HAP-1 (cell line): ENCODE results near the gene ATP6AP2.
A peak's percentile ranks its signal among the peaks of the same experiment; 100 is the strongest.

Experiments used
- DNase-seq, 2 experiments: peaks; one replicate each; pipeline ENCODE4 v3.0.0-alpha.2; 2016 to 2020; ENCODE audit warnings: low spot score in 2 of 2
- H3K27me3 ChIP-seq: fragments of 250-450 bp; sonication (Bioruptor Pico); 2 replicates; pipeline ENCODE4 v1.5.1; 2020; ENCODE audit warnings: low read depth, mild to moderate bottlenecking, moderate library complexity
- H3K36me3 ChIP-seq: fragments of 250-450 bp; sonication (Bioruptor Pico); replicated peaks from 2 replicates; pipeline ENCODE4 v1.5.1; 2020; ENCODE audit warnings: mild to moderate bottlenecking
- H3K4me1 ChIP-seq: fragments of 250-450 bp; sonication (Bioruptor Pico); 2 replicates; pipeline ENCODE4 v1.5.1; 2020; ENCODE audit warnings: mild to moderate bottlenecking
- H3K4me3 ChIP-seq: fragments of 250-450 bp; sonication (Bioruptor Pico); 2 replicates; pipeline ENCODE4 v1.5.1; 2020; ENCODE audit warnings: mild to moderate bottlenecking, moderate library complexity
- H3K9me3 ChIP-seq: fragments of 250-450 bp; sonication (Bioruptor Pico); 2 replicates; pipeline ENCODE4 v1.5.1; 2020; ENCODE audit warnings: mild to moderate bottlenecking, moderate library complexity
- in situ Hi-C: fragments of 300-500 bp; cut with MboI; formaldehyde crosslinking; loops from 3 replicates; pipeline ENCODE4 v1.14.3; 2020; ENCODE audit warnings: low sequenced_read_pairs, inconsistent platforms, mixed read lengths

Gene ATP6AP2, protein sequence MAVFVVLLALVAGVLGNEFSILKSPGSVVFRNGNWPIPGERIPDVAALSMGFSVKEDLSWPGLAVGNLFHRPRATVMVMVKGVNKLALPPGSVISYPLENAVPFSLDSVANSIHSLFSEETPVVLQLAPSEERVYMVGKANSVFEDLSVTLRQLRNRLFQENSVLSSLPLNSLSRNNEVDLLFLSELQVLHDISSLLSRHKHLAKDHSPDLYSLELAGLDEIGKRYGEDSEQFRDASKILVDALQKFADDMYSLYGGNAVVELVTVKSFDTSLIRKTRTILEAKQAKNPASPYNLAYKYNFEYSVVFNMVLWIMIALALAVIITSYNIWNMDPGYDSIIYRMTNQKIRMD

DNA sequence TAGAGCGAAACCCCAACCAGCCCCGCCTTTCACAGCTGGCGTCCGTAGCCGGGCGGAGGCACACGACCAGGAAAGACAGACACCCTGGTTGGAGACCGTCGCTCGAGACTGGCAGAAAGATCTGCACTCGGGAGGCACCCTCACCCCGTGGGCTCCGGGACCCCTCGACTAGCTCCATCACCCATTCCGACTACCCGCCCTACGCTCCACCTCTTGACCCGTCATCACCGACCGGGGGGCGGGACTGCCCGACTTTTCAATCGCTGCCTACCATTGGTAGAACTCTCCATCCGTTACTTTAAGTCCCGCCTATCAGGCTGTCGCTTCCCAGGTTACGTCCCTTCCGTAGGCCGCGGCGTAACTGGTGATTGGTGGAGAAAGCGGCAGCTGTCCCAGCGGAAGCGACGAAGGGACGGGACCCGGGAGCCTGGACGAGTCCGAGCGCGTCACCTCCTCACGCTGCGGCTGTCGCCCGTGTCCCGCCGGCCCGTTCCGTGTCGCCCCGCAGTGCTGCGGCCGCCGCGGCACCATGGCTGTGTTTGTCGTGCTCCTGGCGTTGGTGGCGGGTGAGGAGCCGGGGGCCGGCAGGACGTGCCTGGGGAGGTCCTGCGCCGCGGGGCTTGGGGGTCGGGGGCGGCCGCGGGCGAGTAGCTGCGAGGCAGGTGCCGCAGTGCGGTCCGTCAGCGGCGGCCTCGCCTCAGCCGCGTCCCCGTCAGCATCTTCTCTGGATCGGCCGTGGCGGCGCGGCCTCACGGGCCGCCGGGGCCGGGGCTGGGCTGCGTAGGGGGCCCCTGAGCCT, at the start of gene ATP6AP2:
ATP6AP2 (plus strand) TSS at position 434 of the 799 bp plus-strand sequence; CDS start at position 530, 96 bp downstream.
- H3K9me3 ChIP-seq, result no peaks in the 10 kb centered on the region
- peak; percentile 97 to 98 for DNase-seq
- in situ Hi-C loops, result loop anchor here (25.0 kb wide), 1 partner anchor 93 kb away; no protein-coding TSS in a partner anchor

DNA sequence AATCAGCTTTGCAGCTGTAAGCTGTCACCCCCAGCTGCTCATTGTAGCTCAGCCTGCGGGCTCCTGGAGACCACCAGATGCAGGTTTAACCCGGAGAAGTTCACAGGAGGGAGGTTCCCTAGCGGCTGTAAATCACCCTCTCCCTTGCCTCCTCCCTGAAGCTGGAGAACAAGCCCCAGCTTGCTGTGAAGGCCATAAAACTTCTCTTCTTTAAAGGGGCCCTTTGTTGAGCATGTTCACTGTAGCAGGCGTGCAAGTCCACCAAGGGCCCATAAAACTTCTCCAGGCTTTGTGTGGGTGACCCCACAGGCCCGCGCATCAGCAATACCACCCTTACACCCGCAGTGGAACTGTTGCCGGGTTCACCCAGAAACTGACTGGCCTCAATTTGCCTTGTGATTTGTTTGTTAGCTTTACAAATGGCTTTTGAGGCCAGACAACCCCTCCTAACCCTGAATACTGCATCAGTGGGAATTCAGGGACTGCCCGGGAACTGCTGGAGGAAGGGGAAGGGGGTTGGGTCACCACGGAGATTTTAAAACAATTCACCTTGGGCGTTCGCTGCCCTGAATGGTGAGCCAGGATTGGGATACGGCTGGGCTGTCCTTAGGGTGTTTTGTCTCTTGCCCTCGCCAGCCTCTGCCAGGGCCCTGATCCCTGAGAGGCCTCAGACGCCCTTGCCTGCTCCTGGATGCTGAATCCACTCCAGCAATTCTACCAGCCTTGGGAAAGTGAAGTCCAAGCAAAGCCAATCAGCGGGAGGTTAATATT, 49.5 kb upstream of the ATP6AP2 start:
- no peaks in the 10 kb centered on the region; the same call in 1 of the 2 replicates for H3K9me3 ChIP-seq
- H3K36me3 ChIP-seq, result no peaks in the 10 kb centered on the region
- no peaks in the 10 kb centered on the region for H3K27me3 ChIP-seq
- no peak overlapping the region for H3K4me3 ChIP-seq
- in situ Hi-C loops, result no loop called here
- H3K4me1 ChIP-seq, result peaks cover 13% of the 10 kb centered on the region
- DNase-seq, result peak; percentile 75 to 84

More for the DNA sequence above, at the start of gene ATP6AP2:
- H3K36me3 ChIP-seq, result no peaks in the 10 kb centered on the region
- peak within 1 kb of the TSS; percentile 76 for H3K4me3 ChIP-seq
- H3K4me1 ChIP-seq, result peaks cover 6% of the 10 kb centered on the region
- no peaks in the 10 kb centered on the region for H3K27me3 ChIP-seq

DNA sequence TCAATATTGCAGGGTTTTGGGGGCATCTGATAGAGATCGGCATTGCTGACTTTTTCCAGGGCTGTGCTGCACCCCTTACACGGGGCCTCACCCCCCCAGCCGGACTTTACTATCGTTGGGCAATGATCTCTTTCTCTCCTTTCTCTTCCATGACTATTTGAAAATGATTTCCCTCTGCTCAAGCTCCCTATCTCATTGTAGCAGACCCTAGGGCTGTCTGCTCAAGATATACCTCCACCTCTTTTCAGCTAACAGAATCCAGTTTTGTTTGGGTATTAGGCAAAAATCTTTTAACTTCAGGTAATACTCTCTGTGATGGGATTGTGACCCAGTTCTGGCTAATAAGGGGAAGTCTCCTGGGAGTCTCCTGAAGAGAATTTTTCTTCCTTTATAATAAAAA, 43.5 kb upstream of the ATP6AP2 start:
- Histone ChIP-seq H3K4me1 (no peaks in the 10 kb centered on the region), H3K27me3 (no peaks in the 10 kb centered on the region), H3K36me3 (no peaks in the 10 kb centered on the region), H3K4me3 (no peak overlapping the region), H3K9me3 (no peaks in the 10 kb centered on the region)
- in situ Hi-C loops, result no loop called here
- DNase-seq, result no peak

DNA sequence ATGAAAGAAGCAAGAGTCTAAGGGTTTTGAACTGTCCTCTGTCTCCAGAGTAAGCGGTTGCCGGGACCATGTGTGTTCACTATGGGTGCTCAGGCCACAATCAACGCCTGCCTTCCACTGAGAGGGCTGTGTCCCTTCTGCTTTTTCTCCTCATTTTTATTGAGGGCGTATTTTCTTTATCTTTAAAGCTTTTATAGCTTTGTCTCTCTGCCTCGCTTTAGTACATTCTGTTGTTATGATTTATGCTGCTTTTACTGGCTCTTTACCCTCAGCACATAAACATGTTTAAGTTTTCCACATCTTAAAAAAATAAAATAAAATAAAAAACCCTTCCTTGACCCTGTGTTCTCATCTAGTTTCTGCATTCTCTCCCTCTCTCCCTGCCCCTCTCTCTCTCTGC, 42.4 kb upstream of the ATP6AP2 start:
- no peaks in the 10 kb centered on the region for H3K36me3 ChIP-seq
- DNase-seq, result no peak
- no peak overlapping the region for H3K4me3 ChIP-seq
- H3K27me3 ChIP-seq, result no peaks in the 10 kb centered on the region
- H3K9me3 ChIP-seq, result no peaks in the 10 kb centered on the region
- H3K4me1 ChIP-seq, result no peaks in the 10 kb centered on the region
- in situ Hi-C loops, result no loop called here

DNA sequence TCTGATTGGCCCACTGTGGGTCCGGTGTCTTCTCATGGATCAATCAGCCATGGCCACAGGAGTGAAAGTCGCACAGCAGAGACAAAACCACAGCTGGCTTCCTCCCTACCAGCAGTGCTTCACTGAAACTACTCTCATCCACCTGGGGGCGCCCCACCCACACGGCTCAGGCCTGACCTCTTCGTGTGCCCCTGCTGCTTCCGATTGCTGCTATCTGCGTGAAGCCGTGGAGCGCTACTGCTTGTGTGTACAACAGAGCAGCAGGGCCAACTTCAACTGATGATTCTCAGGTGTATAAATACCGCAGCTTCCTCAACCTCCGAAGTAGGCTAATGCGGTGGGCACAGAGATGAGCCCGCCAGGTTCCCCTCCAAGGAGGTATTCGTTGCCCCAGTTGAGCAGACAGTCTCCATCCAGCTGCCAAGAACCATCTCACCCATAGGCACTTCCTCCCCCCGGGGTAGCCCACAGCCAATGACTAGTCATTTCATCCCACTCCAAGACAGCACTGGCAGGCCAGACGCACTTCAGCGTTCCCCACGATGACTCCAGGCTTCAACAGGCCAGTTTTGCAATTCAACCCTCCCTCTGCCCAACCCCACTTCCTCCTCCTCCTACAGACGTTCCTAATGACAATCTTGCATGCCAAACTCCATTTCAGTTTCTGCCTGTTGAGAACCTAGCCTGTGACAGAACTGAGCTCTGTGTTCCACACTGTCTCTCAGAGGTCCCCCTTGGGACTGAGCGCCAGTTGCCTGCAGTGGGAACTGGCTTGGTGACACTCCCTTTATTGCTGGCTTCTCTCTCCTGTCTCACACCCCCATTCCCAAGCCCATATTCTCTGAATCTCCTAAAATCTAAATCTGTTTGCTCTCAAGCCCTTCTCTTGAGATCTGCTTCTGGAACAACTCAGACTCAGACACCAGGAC, 41.3 kb upstream of the ATP6AP2 start:
- DNase-seq, result peak; percentile 16 to 85
- Histone ChIP-seq H3K4me1 (no peaks in the 10 kb centered on the region), H3K9me3 (no peaks in the 10 kb centered on the region), H3K4me3 (no peak overlapping the region), H3K27me3 (no peaks in the 10 kb centered on the region), H3K36me3 (no peaks in the 10 kb centered on the region)
- in situ Hi-C loops, result no loop called here

DNA sequence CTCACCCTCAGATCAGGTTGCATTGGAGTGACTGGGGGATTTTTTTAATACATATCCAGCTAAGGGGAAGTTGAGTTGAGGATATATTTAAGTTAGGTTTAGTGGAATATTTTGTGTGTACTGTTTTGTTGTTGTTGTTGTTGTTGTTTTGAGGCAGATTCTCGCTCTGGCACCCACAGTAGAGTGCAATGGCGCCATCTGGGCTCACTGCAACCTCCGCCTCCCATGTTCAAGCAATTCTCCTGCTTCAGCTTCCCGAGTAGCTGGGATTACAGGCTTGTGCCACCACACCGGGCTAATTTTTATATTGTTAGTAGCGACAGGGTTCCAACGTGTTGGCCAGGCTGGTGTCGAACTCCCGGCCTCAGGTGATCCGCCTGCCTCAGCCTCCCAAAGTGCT, 38.6 kb upstream of the ATP6AP2 start:
- no peak overlapping the region for H3K4me3 ChIP-seq
- in situ Hi-C loops, result no loop called here
- no peaks in the 10 kb centered on the region for H3K36me3 ChIP-seq
- DNase-seq, result no peak
- no peaks in the 10 kb centered on the region for H3K4me1 ChIP-seq
- no peaks in the 10 kb centered on the region for H3K9me3 ChIP-seq
- no peaks in the 10 kb centered on the region for H3K27me3 ChIP-seq

DNA sequence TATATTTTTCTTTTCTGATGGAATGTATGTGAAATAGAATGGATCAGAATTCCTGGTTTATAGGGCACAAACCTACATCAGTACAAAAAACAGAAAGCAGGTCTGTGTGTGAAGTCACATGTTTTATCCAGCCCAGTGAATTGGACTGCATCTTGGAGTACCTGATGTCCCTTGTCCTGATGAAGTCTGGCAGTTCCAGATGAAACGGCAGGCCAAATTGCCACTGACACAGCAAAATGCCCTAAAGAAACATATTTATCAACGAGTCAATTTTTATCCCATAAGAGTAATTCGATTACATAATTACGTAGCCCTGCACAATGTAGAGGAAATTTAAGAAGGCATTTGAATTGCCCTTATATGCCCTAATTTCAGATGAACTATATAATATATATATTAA, 37.8 kb upstream of the ATP6AP2 start:
- in situ Hi-C loops, result no loop called here

DNA sequence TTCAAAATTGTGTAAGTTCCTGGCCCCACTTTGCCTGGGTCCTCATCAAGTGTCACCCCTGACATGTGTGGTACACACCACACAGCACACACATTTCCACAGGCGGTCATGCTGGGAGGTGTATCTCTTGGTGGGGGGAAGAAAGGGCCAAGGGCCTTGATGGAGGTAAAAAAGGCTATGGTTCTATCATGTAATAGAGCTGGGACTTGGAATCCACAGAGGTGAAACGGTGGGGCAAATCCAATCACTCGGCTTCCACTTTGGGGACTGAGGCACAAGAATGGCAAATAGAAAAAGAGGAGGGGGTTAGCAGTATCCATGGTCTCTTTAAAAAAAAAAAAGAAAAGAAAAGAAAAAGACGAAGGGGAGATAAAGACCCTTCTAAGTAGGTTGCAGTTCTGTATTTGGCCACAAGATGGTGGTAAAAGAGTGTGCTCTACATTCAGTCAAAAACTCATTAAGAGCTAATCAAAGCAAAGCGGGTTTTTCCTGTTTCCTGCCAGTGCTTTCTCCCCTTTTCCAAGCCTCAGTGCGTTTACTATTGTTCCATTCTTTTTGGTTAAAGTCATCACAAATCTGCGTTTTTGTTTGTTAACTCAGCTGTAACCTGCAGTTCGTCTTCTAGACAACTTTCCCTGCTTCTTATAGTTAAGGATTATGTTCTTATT, 37.0 kb upstream of the ATP6AP2 start:
- Histone ChIP-seq H3K36me3 (no peaks in the 10 kb centered on the region), H3K4me1 (no peaks in the 10 kb centered on the region), H3K27me3 (no peaks in the 10 kb centered on the region), H3K4me3 (no peak overlapping the region), H3K9me3 (no peaks in the 10 kb centered on the region)
- in situ Hi-C loops, result no loop called here
- DNase-seq, result peak; percentile 69 to 72

More for the DNA sequence above, 37.8 kb upstream of the ATP6AP2 start:
- no peaks in the 10 kb centered on the region for H3K9me3 ChIP-seq
- DNase-seq, result no peak
- H3K36me3 ChIP-seq, result no peaks in the 10 kb centered on the region
- no peaks in the 10 kb centered on the region for H3K4me1 ChIP-seq
- H3K27me3 ChIP-seq, result no peaks in the 10 kb centered on the region
- no peak overlapping the region for H3K4me3 ChIP-seq

DNA sequence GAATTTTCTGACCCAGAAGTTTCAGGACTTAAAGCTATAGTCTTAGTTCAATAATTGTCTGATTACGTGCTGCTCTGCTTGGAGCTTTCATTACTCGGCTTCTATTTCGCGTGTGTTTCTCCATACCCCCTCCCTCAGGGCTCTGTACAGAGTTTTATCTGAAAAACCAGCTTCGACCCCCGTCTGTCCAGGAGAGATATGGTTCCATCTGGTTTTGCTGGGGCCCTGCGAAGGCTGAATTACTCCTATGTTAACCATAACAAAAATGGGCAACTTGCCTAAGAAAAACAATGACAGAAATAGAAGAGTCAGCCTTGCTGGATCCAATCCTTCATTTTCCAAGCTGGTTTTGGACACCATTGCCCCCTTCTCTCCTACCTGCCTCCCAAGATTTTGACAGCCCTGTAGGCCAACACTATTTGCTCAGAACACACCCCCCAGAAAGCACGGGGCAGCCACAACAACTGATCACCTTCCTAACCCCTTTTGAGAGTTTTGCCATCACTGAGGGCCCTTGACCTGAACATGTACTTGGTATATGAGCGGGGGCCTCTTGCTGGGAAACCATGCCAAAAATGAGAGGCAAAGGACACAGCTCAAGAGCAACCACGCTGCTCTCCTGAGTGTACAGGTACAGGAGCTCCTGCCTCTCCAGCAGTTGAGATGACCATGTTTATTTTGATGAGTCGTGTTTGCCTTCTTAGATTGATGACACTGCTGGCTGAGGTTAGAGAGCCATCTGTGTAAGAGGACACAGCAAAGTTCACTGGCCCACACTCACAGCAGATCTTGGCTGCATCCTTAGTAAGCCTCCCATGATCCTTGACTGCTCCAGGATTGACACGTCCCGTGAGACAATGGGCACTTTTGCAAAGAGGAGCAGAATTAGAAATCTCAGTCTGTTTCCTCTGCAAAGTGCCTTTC, 36.2 kb upstream of the ATP6AP2 start:
- in situ Hi-C loops, result no loop called here
- Histone ChIP-seq H3K9me3 (no peaks in the 10 kb centered on the region), H3K27me3 (no peaks in the 10 kb centered on the region), H3K4me1 (no peaks in the 10 kb centered on the region), H3K4me3 (no peak overlapping the region), H3K36me3 (no peaks in the 10 kb centered on the region)
- no peak for DNase-seq

DNA sequence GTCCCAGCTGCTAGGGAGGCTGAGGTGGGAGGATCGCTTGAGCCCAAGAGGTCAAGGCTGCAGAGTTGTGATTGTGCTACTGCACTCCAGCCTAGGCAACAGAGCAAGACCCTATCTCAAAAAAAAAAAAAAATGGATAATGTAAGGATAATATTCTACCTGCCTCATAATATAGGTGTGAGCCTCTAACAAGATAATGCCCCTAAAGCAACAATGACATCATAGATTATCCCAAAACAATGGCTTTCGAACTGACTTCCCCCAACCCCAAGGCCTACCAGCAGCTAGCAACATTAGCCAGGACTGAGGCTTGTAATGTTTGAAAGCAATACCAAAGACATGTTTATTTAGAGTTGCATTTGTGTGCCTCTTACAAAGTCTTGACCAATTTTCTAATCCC, 33.9 kb upstream of the ATP6AP2 start:
- Histone ChIP-seq H3K36me3 (no peaks in the 10 kb centered on the region), H3K4me3 (no peak overlapping the region), H3K4me1 (no peaks in the 10 kb centered on the region), H3K9me3 (no peaks in the 10 kb centered on the region), H3K27me3 (no peaks in the 10 kb centered on the region)
- no peak for DNase-seq
- in situ Hi-C loops, result no loop called here

DNA sequence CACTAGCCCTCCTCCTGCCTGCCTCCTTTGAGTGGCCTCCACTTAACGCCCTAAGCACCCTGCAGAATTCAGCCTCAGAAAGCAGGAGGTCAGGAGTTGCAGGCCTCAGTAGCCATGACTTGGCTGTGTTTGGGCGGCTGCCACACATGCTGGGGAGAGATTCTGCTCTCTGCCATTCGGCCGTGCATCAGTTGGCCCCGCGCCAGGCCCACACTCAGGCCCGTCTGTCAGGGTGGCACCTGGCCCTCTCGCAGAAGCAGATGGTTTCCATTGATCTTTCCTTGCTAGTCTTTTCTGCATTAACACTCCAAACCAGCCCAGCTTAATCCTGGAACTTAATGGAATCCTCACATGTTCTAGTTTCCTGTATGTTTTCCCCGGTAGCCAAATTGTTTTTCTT, 30.7 kb upstream of the ATP6AP2 start:
- H3K27me3 ChIP-seq, result no peaks in the 10 kb centered on the region
- peak in 1 of 2 experiments; percentile 15 for DNase-seq
- in situ Hi-C loops, result no loop called here
- no peaks in the 10 kb centered on the region for H3K9me3 ChIP-seq
- H3K36me3 ChIP-seq, result no peaks in the 10 kb centered on the region
- no peak overlapping the region for H3K4me3 ChIP-seq
- no peaks in the 10 kb centered on the region for H3K4me1 ChIP-seq

DNA sequence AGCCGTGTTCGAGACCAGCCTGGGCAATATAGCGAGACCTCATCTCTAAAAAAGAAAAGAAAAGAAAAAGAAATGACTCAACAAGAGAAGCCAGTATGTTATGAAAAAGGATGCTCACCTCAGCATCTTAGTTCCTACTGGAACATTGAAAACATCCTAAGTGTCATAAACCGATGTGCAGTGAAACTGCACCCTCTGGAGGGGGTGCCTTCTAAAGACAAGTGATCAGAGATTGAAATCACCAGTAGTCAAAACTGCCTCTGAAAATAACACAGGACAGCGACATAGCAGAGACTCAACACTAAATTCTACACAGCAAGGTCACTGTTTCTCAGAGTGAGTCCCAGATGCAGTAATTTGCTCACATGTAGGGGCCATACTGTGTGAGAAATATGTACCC, 28.0 kb upstream of the ATP6AP2 start:
- Histone ChIP-seq H3K27me3 (no peaks in the 10 kb centered on the region), H3K4me3 (no peak overlapping the region), H3K4me1 (no peaks in the 10 kb centered on the region; the same call in 1 of the 2 replicates), H3K36me3 (no peaks in the 10 kb centered on the region), H3K9me3 (no peaks in the 10 kb centered on the region)
- DNase-seq, result peak; percentile 17 to 18
- in situ Hi-C loops, result no loop called here
